ENCODE measurements around the gene HNRNPUL2. TPM values are rescaled to one million over a fixed set of nuclear protein-coding genes. Genes with fewer than 3 reads are reported as not detected.
"Not testable (repeated sequence)": the region's sequence is repeated elsewhere in the genome, so short reads cannot be mapped to it uniquely, and the experiment has no call there.

HNRNPUL2 gene
- total and polyA plus RNA-seq, 2 of the 4 experiments (the other 2 are of a cell fraction) = 3.9 to 30.2 TPM

- H3K56ac ChIP-seq (ENCODE audit: extremely low read depth, insufficient read depth, low read length); H2BK15ac ChIP-seq (ENCODE audit: low read depth, low read length); H3K9me3 ChIP-seq (ENCODE audit: control insufficient read depth, insufficient read depth, low read length); H3K23ac ChIP-seq (ENCODE audit: low read depth, low read length); H2AK9ac ChIP-seq (replicated peaks; ENCODE audit: low read depth, low read length, poor library complexity); H3K18ac ChIP-seq (ENCODE audit: low read depth, low read length); H3K14ac ChIP-seq (replicated peaks; ENCODE audit: low read depth, low read length); H3K9me1 ChIP-seq (ENCODE audit: insufficient read depth, low read length); H2BK20ac ChIP-seq (ENCODE audit: low read depth, low read length); DNase-seq; H2BK5ac ChIP-seq (ENCODE audit: low read depth, low read length, poor library complexity, severe bottlenecking); H4K20me1 ChIP-seq (ENCODE audit: insufficient read depth, low read length); dilution Hi-C loops (cut with HindIII; ENCODE audit: low sequenced_read_pairs, unreplicated experiment); H3K36me3 ChIP-seq (ENCODE audit: control insufficient read depth, insufficient read depth, low read length); H4K91ac ChIP-seq (ENCODE audit: insufficient read depth, low read depth, low read length); H4K8ac ChIP-seq (ENCODE audit: low read depth in 2 of 2, low read length in 2 of 2); H2BK120ac ChIP-seq (ENCODE audit: low read depth, low read length); H3K27me3 ChIP-seq (ENCODE audit: control insufficient read depth, insufficient read depth, low read length); H3K27ac ChIP-seq (ENCODE audit: insufficient read depth, low read length); ATAC-seq (ENCODE audit: low read depth); H3K4me1 ChIP-seq (ENCODE audit: control insufficient read depth, insufficient read depth, low read length); H3K9ac ChIP-seq (ENCODE audit: low read depth, low read length); H4K5ac ChIP-seq (ENCODE audit: low read depth, low read length); in situ Hi-C loops (cut with MboI; ENCODE audit: low sequenced_read_pairs); H3K4ac ChIP-seq (ENCODE audit: low read depth, low read length); BruUV-seq (replicated peaks); H3K4me3 ChIP-seq (ENCODE audit: insufficient read depth, low read depth, low read length): not testable (repeated sequence)
- POLR2A ChIA-PET (ENCODE audit: unreplicated experiment) = interaction anchor here (1.0 kb wide), 1 partner anchor 11 kb away, joined by 5 read pairs; the partner anchor contains the start of gene TAF6L
- H3K79me1 ChIP-seq (ENCODE audit: low read depth in 1 of 2, low read length in 2 of 2) = peaks cover 19 to 26% of the 10 kb centered on the region in 2 experiments
- H3K4me2 ChIP-seq (ENCODE audit: low read depth, low read length) = 0 out of 2 replicates have a peak overlapping the region, but pooled peaks have one; percentile 28
- intact Hi-C loops (cut with micrococcal nuclease) = loop anchor here (5.0 kb wide), 1 partner anchor 34 kb away; the partner anchor contains the start of genes HNRNPUL2 and TTC9C
- CTCF ChIA-PET = interaction anchor here (0.7 to 1.0 kb wide), 2 partner anchors 8 to 87 kb away, joined by 3 to 5 read pairs; no protein-coding TSS in a partner anchor
- peak overlapping the region; percentile 44; the same call in 1 of the 2 replicates for H2AK5ac ChIP-seq (ENCODE audit: low read depth, low read length)
- peak overlapping the region; percentile 81 for H2AFZ ChIP-seq (replicated peaks; ENCODE audit: low read length, poor library complexity)
- WGBS, 2 experiments (ENCODE audit: extremely low coverage in 2 of 2, insufficient read length in 1 of 2) = no CpG with 5 or more reads among the region's 9 CpGs
Observed at GRCh38 chr11:62760867-62761227, 33.6 kb upstream of the HNRNPUL2 start.

Data from IMR-90 (cell line).